Cardiac muscle cell (in vitro differentiated cells and primary cell): ENCODE measurements around the gene NLK. TPM values are rescaled to one million over a fixed set of nuclear protein-coding genes. Genes with fewer than 3 reads are reported as not detected.
"Not testable (repeated sequence)": the region's sequence is repeated elsewhere in the genome, so short reads cannot be mapped to it uniquely, and the experiment has no call there.

ENCODE experiments used
- DNase-seq, 2 donors: peaks; one replicate each; pipeline versions ENCODE4 v3.0.0 to v3.0.0-alpha.2; 2010 to 2017; ENCODE audit warnings: low read depth in 1 of 2, low spot score in 1 of 2
- H3K27ac ChIP-seq: fragments of 200-600 bp; sonication (generic); 2 replicates; pipeline ENCODE4 v1.5.1; 2016
- H3K27me3 ChIP-seq: fragments of 200-600 bp; sonication (generic); 2 replicates; pipeline ENCODE4 v1.6.0; 2016; ENCODE audit warnings: control low read depth
- H3K36me3 ChIP-seq: fragments of 200-600 bp; sonication (generic); 2 replicates; pipeline ENCODE4 v1.5.1; 2016; ENCODE audit warnings: control low read depth
- H3K4me1 ChIP-seq: fragments of 200-600 bp; sonication (generic); 2 replicates; pipeline ENCODE4 v1.8.1; 2017; ENCODE audit warnings: low read depth, mild to moderate bottlenecking, mixed run types
- H3K4me3 ChIP-seq: fragments of 200-600 bp; sonication (generic); 2 replicates; pipeline ENCODE4 v1.5.1; 2016; ENCODE audit warnings: mild to moderate bottlenecking
- H3K9me3 ChIP-seq: fragments of 200-600 bp; sonication (generic); 2 replicates; pipeline ENCODE4 v1.5.1; 2017; ENCODE audit warnings: low read depth, mild to moderate bottlenecking, control low read depth
- CTCF ChIP-seq: IDR thresholded peaks from 2 replicates; pipeline ENCODE4 v1.5.1; 2012; ENCODE audit warnings: low read depth, mild to moderate bottlenecking, low read length
- polyA plus RNA-seq: library from polyadenylated mRNA; unstranded; fragments of >200 nt; fragmentation: Nextera tagmentation; extraction: Ambion mirVana; gene quantifications from 2 replicates; pipeline ENCODE4 v1.2.1, GENCODE V29; 2016
- total RNA-seq: library from RNA; depleted of rRNA; stranded (reverse); fragments of >200 nt; gene quantifications from 2 replicates; pipeline ENCODE4 v1.2.3, GENCODE V29; 2016

NLK gene
- total and polyA plus RNA-seq, 2 experiments from 2014 or later: 11.0 to 22.1 TPM

- Histone ChIP-seq H3K9me3 (no peaks in the 10 kb centered on the region), H3K36me3 (no peaks in the 10 kb centered on the region), H3K4me3 (no peak overlapping the region), H3K27ac (no peak overlapping the region), H3K27me3 (no peaks in the 10 kb centered on the region), H3K4me1 (no peaks in the 10 kb centered on the region)
- no peak for TF ChIP-seq CTCF
- DNase-seq: no peak
Measured at GRCh38 chr17:28206292-28206691, 163.8 kb downstream of the NLK start.

- H3K9me3 ChIP-seq: no peaks in the 10 kb centered on the region
- H3K4me3 ChIP-seq: no peak overlapping the region
- H3K27me3 ChIP-seq: no peaks in the 10 kb centered on the region
- no peak overlapping the region for H3K27ac ChIP-seq
- TF ChIP-seq CTCF: no peak
- DNase-seq: no peak
- H3K36me3 ChIP-seq: no peaks in the 10 kb centered on the region
- no peaks in the 10 kb centered on the region for H3K4me1 ChIP-seq
Measured at GRCh38 chr17:28211811-28212210, 169.3 kb downstream of the NLK start.

- not testable (repeated sequence) for H3K27ac ChIP-seq, H3K36me3 ChIP-seq, H3K4me3 ChIP-seq, H3K27me3 ChIP-seq, DNase-seq, H3K9me3 ChIP-seq, H3K4me1 ChIP-seq
Measured at GRCh38 chr17:28213578-28213977, 171.1 kb downstream of the NLK start.

DNA sequence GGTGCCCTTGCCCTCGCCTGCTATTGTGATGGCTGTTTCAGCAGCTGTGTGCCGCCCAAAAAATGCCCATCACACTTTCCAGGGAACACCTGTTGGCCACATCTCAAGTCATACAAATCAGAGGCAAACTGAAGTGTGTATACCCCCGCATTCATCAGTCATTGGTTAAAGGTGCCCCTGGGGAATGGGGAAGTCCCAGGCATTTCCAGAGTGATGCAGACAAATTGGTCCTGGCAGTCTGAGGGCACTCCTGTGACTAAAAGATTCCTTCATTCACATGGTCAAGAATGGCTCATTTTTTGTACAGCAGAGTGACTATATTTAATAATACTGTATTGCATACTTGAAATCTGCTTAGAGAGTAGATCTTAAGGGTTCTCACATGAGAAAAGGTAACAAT lies 173.6 kb downstream of the NLK start:
- TF ChIP-seq CTCF: no peak

GRCh38 chr17:28216528-28216927 lies 174.1 kb downstream of the NLK start:
- Histone ChIP-seq H3K27ac (no peak overlapping the region), H3K4me3 (no peak overlapping the region), H3K9me3 (no peaks in the 10 kb centered on the region), H3K36me3 (no peaks in the 10 kb centered on the region), H3K4me1 (no peaks in the 10 kb centered on the region), H3K27me3 (no peaks in the 10 kb centered on the region)
- no peak for TF ChIP-seq CTCF
- DNase-seq: peak in 1 of 2 donors; percentile 34

More for the DNA sequence above, 173.6 kb downstream of the NLK start:
- no peak overlapping the region for H3K4me3 ChIP-seq
- H3K27ac ChIP-seq: no peak overlapping the region
- DNase-seq: no peak
- H3K4me1 ChIP-seq: no peaks in the 10 kb centered on the region
- no peaks in the 10 kb centered on the region for H3K27me3 ChIP-seq
- H3K9me3 ChIP-seq: no peaks in the 10 kb centered on the region
- no peaks in the 10 kb centered on the region for H3K36me3 ChIP-seq

DNA sequence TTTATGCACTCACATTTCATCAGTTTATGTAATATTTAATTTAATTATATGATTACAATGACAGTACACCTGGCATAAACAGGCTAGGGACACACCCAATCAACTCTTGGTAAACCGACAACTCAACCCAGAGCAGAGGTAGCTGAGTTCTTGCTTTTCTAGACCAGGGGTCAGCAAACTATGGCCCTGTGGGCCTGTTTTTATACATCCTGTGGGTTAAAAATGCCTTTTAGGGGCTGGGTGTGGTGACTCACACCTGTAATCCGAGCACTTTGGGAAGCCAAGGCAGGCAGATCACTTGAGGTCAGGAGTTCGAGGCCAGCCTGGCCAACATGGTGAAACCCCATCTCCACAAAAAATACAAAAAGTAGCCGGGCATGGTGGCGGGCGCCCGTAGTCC lies 177.3 kb downstream of the NLK start:
- Histone ChIP-seq H3K4me3 (no peak overlapping the region), H3K4me1 (no peaks in the 10 kb centered on the region), H3K36me3 (no peaks in the 10 kb centered on the region), H3K9me3 (no peaks in the 10 kb centered on the region), H3K27me3 (no peaks in the 10 kb centered on the region), H3K27ac (no peak overlapping the region)
- no peak for TF ChIP-seq CTCF
- no peak for DNase-seq
